ENCODE measurements around the gene CEPT1. TPM values are rescaled to one million over a fixed set of nuclear protein-coding genes. Genes with fewer than 3 reads are reported as not detected.

CEPT1 gene
- total RNA-seq, 1 experiment from 2014 or later, result 33.0 TPM

GRCh38 chr1:111147948-111148347 lies 7.9 kb downstream of the CEPT1 start:
- Histone ChIP-seq H2BK15ac (ENCODE audit: low read depth, low read length) (no peak overlapping the region), H3K4me2 (ENCODE audit: insufficient read depth, insufficient read length, low read length) (no peak overlapping the region), H3K23me2 (ENCODE audit: insufficient read length, low read depth, low read length, poor library complexity, severe bottlenecking) (no peaks in the 10 kb centered on the region), H3K14ac (ENCODE audit: insufficient read depth, low read length) (no peak overlapping the region), H3K27me3 (ENCODE audit: insufficient read depth, low read length) (no peaks in the 10 kb centered on the region), H3K4ac (ENCODE audit: low read depth, low read length) (no peak overlapping the region), H2BK5ac (ENCODE audit: insufficient read length, low read length) (no peak overlapping the region), H3T11ph (ENCODE audit: low read length) (no peak overlapping the region), H3K79me2 (ENCODE audit: insufficient read depth, low read length) (peaks cover 9% of the 10 kb centered on the region; the same call in 1 of the 2 replicates), H4K20me1 (ENCODE audit: control insufficient read depth, insufficient read depth, insufficient read length) (no peaks in the 10 kb centered on the region), H3K9ac (ENCODE audit: extremely low read depth, insufficient read length, low read length) (no peak overlapping the region), H4K8ac (replicated peaks; ENCODE audit: insufficient read length, low read depth, low read length) (no peak overlapping the region), H3K23ac (ENCODE audit: insufficient read length, low read depth, low read length) (no peak overlapping the region), H4K91ac (ENCODE audit: insufficient read length, low read depth, low read length) (no peak overlapping the region), H2AFZ (ENCODE audit: low read length) (no peak overlapping the region), H2AK5ac (ENCODE audit: insufficient read length, low read length) (no peak overlapping the region), H3K4me1 (ENCODE audit: insufficient read depth, low read length) (no peaks in the 10 kb centered on the region), H4K5ac (ENCODE audit: insufficient read length, low read depth, low read length) (no peak overlapping the region), H2BK120ac (ENCODE audit: low read depth, low read length, poor library complexity, severe bottlenecking) (no peak overlapping the region), H3K9me3 (ENCODE audit: control insufficient read depth, low read depth, low read length) (no peaks in the 10 kb centered on the region), H3K79me1 (ENCODE audit: insufficient read depth, low read depth, low read length, poor library complexity, severe bottlenecking) (peaks cover 3% of the 10 kb centered on the region), H2BK12ac (ENCODE audit: insufficient read length, low read depth, low read length) (no peak overlapping the region), H3K56ac (ENCODE audit: insufficient read length, low read depth, low read length) (no peak overlapping the region), H3K18ac (ENCODE audit: insufficient read length, low read depth, low read length) (no peak overlapping the region), H3K27ac (ENCODE audit: insufficient read length, low read depth, low read length) (no peak overlapping the region), H2BK20ac (ENCODE audit: low read depth, low read length, poor library complexity, severe bottlenecking) (no peak overlapping the region)
- H3K4me1 Mint-ChIP-seq, result peaks cover 13 to 17% of the 10 kb centered on the region in 2 experiments
- DNase-seq, result no peak
- H3K9me3 Mint-ChIP-seq, result no peaks in the 10 kb centered on the region
- H3K27ac Mint-ChIP-seq, result no peak overlapping the region
- no peak for TF ChIP-seq CTCF (conservative IDR thresholded peaks at IDR 0.05)
- no CpG with 5 or more reads among the region's 3 CpGs for WGBS (ENCODE audit: extremely low coverage, insufficient read length, low lambda C conversion rate)
- H3K27me3 Mint-ChIP-seq (ENCODE audit: low read depth), result no peaks in the 10 kb centered on the region
- no peak overlapping the region for H3K4me3 Mint-ChIP-seq
- peaks cover 19 to 50% (median 48%) of the 10 kb centered on the region in 3 experiments; a peak in 6 of 7 replicates for H3K36me3 Mint-ChIP-seq (ENCODE audit: insufficient read depth in 1 of 3, low read depth in 3 of 3)

Measured in H9 (cell line).